ENCODE measurements around the gene XPA. TPM values are rescaled to one million over a fixed set of nuclear protein-coding genes. Genes with fewer than 3 reads are reported as not detected.

The XPA gene
- total and polyA plus RNA-seq, 4 donors = 6.6 to 19.6 (median 6.8) TPM

GRCh38 chr9:97723819-97724218 lies 26.7 kb upstream of the XPA start:
- Histone ChIP-seq H3K4me1 (ENCODE audit: control insufficient read depth in 4 of 4, insufficient read depth in 4 of 4, low read length in 3 of 4) (no peaks in the 10 kb centered on the region), H3K36me3 (ENCODE audit: control insufficient read depth in 4 of 4, insufficient read depth in 3 of 4, low read depth in 1 of 4, low read length in 3 of 4) (no peaks in the 10 kb centered on the region), H3K27me3 (ENCODE audit: control insufficient read depth in 4 of 4, insufficient read depth in 4 of 4, low read length in 3 of 4) (no peaks in the 10 kb centered on the region), H3K4me3 (ENCODE audit: low read depth in 1 of 3, low read length in 3 of 3) (no peak overlapping the region), H3K9ac (ENCODE audit: low read depth in 1 of 2, low read length in 2 of 2) (no peak overlapping the region), H3K9me3 (ENCODE audit: control insufficient read depth in 4 of 4, low read length in 3 of 4) (peaks cover 0 to 2% (median 0%) of the 10 kb centered on the region in 4 donors), H3K27ac (ENCODE audit: low read depth in 1 of 2, low read length in 2 of 2) (no peak overlapping the region)
- no peak for DNase-seq (ENCODE audit: low spot score)
- no peak for TF ChIP-seq RAD21 (IDR thresholded peaks at IDR 0.05)
- TF ChIP-seq HNF4A (conservative IDR thresholded peaks at IDR 0.05) = no peak
- no peak for TF ChIP-seq SP1 (IDR thresholded peaks at IDR 0.05)
- TF ChIP-seq ATF3 (IDR thresholded peaks at IDR 0.05) = no peak
- no peak for TF ChIP-seq MAX (IDR thresholded peaks at IDR 0.05)
- TF ChIP-seq JUND (IDR thresholded peaks at IDR 0.05) = no peak
- no peak for TF ChIP-seq ZBTB33 (IDR thresholded peaks at IDR 0.05)
- TF ChIP-seq TAF1 (conservative IDR thresholded peaks at IDR 0.05) = no peak
- TF ChIP-seq CTCF (IDR thresholded peaks at IDR 0.05; ENCODE audit: low read depth, low read length, missing input control) = no peak
- TF ChIP-seq NR2F2 (IDR thresholded peaks at IDR 0.05) = no peak
- no peak for TF ChIP-seq RXRA (IDR thresholded peaks at IDR 0.05)
- no peak for TF ChIP-seq GABPA (IDR thresholded peaks at IDR 0.05 in 1 of 2, conservative IDR thresholded peaks at IDR 0.05 in 1 of 2)
- TF ChIP-seq HNF4G (IDR thresholded peaks at IDR 0.05) = no peak
- no peak for TF ChIP-seq YY1 (IDR thresholded peaks at IDR 0.05)
- TF ChIP-seq FOXA1 (IDR thresholded peaks at IDR 0.05) = no peak
- no peak for TF ChIP-seq REST (IDR thresholded peaks at IDR 0.05)
- TF ChIP-seq EGR1 (IDR thresholded peaks at IDR 0.05; ENCODE audit: low read depth in 2 of 2) = no peak
- no peak for TF ChIP-seq FOXA2 (IDR thresholded peaks at IDR 0.05)
- 75% methylated on average over 2 of the region's 2 CpGs for WGBS
